OCI-LY3 (cell line): Measurements from ENCODE around the gene KRT36.

Source experiments
- EZH2phosphoT487 ChIP-seq: fragments of 200-600 bp; shearing (Covaris generic); IDR thresholded peaks from 2 replicates; pipeline ENCODE4 v1.6.1; 2018; ENCODE audit warnings: antibody characterized with exemption, mixed run types, low read depth
- TF ChIP-seq, protein P1 (sequence below): fragments of 200-600, 300-600 bp; sonication (generic); IDR thresholded peaks from 2 replicates; pipeline ENCODE4 v1.5.1; 2014; ENCODE audit warnings: antibody characterized with exemption, low read length, low read depth

DNA sequence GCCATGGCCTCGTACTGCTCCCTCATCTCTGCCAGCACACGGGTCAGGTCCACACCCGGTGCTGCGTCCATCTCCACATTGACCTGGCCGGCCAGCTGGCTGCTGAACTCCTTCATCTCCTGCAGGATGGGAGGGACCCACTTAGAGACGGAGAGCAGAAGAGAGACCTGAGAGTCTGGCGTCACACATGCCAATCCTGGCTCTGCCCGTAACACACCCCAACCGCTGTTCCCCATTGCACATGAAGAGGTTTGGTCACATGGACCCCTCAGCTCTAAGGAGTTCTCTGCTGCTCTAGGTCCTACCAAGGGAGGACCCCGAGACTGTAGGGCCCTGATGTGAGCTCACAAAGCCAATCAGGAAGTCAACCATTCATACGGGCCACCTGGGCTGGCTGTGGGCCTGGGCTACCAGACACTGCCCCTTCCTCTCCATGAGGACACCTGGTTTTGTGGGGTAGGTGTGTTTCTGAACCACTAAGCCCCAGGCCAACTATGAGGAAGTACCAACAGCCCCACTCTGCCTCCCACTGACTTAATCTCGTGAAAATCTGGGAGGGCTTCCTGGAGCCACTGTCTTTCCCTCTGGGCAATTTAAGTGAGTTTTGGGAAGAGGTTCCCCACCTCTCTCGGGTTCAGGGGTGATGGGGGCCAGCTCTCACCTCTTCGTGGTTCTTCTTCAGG is 26.6 kb upstream of the KRT36 start:
- TF ChIP-seq, protein P1, sequence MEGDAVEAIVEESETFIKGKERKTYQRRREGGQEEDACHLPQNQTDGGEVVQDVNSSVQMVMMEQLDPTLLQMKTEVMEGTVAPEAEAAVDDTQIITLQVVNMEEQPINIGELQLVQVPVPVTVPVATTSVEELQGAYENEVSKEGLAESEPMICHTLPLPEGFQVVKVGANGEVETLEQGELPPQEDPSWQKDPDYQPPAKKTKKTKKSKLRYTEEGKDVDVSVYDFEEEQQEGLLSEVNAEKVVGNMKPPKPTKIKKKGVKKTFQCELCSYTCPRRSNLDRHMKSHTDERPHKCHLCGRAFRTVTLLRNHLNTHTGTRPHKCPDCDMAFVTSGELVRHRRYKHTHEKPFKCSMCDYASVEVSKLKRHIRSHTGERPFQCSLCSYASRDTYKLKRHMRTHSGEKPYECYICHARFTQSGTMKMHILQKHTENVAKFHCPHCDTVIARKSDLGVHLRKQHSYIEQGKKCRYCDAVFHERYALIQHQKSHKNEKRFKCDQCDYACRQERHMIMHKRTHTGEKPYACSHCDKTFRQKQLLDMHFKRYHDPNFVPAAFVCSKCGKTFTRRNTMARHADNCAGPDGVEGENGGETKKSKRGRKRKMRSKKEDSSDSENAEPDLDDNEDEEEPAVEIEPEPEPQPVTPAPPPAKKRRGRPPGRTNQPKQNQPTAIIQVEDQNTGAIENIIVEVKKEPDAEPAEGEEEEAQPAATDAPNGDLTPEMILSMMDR, result no peak
- no peak for TF ChIP-seq EZH2phosphoT487
